ENCODE results near the gene MINK1. TPM values are rescaled to one million over a fixed set of nuclear protein-coding genes. Genes with fewer than 3 reads are reported as not detected.
A peak's percentile ranks its signal among the peaks of the same experiment; 100 is the strongest.

Gene MINK1
- total and polyA plus RNA-seq, 8 donors: 39.6 to 79.3 (median 46.3) TPM

DNA sequence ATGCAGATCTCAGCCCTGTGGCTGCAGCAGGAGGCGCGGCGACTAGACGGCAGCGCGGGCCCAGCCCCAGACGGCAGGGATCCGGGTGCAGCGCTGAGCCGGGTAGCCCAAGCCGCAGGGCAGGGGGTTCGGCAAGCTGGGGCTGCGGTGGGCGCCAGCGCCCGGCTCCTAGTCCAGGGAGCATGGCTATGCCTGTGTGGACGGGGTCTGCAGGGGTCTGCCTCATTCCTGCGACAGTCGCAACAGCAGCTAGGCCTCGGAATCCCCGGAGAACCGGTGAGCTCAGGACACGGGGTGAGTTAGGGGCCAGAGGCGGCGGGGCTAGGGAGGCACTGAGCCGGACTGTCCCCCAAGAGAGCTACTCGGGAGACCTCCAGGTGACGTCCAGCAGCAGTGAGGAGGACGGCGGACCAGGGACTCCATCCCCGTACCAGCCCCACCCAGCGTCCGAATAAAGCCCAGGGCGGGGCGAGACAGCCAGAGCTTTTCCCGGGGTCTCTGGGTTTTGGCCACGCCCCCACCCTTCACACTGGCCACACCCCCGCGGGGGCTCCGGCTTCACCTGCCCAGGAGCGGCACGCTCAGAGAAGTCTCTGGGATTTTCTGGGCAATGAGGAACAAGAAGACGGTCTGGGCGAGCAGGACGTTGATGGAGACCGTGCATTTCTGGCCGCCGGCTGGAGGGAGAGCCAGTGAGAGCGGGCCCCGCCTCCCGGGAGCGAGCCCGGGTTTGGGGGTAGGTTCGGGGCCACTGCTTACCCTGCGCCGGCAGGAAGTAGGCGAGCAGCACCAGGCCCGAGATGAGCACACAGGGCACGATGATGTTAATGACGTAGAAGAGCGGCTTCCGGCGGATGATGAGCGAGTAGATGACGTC, 67.3 kb downstream of the MINK1 start:
- Histone ChIP-seq H3K4me1 (peaks cover 0 to 9% (median 4%) of the 10 kb centered on the region in 3 donors), H3K36me3 (no peaks in the 10 kb centered on the region), H3K27ac (peak overlapping the region in 1 of 4 donors; percentile 74), H3K27me3 (no peaks in the 10 kb centered on the region), H3K9me3 (no peaks in the 10 kb centered on the region), H3K4me3 (peak overlapping the region; percentile 42 to 73 (median 66))
- intact Hi-C loops (cut with DNase I): loop anchor here in 1 of 3 donors (10.0 kb wide), 1 partner anchor 164 kb away; no protein-coding TSS in a partner anchor
- DNase-seq: peak in 3 of 6 donors; percentile 39 to 81 (median 66)
- FAIRE-seq: no peak
- WGBS, 2 donors: 47 to 49% methylated on average over 65 of the region's 65 CpGs
- ATAC-seq: peak in 1 of 4 donors; percentile 1
- TF ChIP-seq, protein P1, sequence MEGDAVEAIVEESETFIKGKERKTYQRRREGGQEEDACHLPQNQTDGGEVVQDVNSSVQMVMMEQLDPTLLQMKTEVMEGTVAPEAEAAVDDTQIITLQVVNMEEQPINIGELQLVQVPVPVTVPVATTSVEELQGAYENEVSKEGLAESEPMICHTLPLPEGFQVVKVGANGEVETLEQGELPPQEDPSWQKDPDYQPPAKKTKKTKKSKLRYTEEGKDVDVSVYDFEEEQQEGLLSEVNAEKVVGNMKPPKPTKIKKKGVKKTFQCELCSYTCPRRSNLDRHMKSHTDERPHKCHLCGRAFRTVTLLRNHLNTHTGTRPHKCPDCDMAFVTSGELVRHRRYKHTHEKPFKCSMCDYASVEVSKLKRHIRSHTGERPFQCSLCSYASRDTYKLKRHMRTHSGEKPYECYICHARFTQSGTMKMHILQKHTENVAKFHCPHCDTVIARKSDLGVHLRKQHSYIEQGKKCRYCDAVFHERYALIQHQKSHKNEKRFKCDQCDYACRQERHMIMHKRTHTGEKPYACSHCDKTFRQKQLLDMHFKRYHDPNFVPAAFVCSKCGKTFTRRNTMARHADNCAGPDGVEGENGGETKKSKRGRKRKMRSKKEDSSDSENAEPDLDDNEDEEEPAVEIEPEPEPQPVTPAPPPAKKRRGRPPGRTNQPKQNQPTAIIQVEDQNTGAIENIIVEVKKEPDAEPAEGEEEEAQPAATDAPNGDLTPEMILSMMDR (IDR thresholded peaks at IDR 0.05): no peak

DNA sequence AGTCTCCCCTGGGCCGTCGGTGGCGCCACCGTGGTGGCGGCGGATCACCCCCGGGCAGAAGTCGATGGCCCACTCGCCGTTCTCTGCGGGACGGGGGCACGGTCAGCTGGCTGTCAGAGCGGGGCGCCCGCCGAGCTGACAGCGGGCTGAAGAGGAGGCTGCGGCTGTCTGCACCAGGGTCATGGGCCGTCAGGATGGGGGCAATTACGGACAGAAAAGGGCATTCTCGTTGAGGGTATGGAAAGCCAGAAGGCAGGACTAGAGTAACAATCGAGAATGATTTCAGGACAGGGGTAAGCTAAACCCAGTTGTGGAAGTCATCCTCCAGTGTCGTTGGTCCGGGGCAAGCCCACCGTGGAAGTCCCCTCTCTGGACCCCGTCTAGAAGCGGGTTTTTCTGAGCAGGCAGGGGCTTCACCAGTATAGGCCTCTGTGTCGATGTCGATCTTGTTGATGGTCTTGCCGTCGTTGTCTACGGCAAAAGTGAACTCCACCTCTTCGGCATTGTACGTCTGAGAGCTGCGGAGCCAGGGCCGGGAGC, 68.0 kb downstream of the MINK1 start:
- Histone ChIP-seq H3K36me3 (no peaks in the 10 kb centered on the region), H3K9me3 (no peaks in the 10 kb centered on the region), H3K27ac (peak overlapping the region in 1 of 4 donors; percentile 74), H3K27me3 (no peaks in the 10 kb centered on the region), H3K4me3 (no peak overlapping the region), H3K4me1 (peaks cover 0 to 9% (median 4%) of the 10 kb centered on the region in 3 donors)
- FAIRE-seq: no peak
- intact Hi-C loops (cut with DNase I): loop anchor here in 1 of 3 donors (10.0 kb wide), 1 partner anchor 164 kb away; no protein-coding TSS in a partner anchor
- 73 to 77% methylated on average over 37 of the region's 37 CpGs for WGBS, 2 donors
- peak in 1 of 6 donors; percentile 32 for DNase-seq
- no peak for ATAC-seq
- TF ChIP-seq, protein P1 (IDR thresholded peaks at IDR 0.05): no peak

DNA sequence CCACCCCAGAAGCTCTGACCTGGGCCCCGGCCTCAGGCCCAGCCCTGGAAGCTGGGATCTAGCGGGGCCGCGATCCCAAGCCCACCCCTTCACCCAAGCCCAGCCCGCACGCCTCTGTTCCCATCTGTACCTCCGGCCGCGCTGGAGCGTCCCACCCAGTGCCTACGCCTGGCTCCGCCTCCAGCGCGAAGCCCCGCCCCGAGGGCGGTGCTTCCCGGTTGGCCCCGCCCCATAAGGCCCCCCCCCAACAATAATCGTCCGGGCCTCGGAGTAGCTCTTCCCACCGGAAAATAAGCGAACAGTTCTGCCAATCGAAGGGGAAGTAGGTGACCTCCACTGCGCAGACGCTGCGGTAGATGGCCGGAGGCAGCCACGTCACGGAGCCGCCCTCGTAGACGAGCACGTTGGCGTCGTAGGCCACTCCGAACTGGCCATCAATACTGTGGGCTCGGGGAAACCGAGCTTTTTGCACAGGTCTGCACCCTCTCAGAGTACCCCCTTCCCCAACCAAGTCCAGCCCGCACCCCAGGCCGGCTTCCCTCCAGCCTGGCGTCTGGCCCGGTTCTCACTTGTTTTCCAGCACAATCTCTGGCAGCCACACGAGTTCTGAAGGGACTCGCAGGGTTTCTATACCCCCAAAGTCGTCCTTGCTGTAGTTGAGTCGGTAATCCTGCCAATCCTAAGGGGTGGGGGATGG, 68.7 kb downstream of the MINK1 start:
- H3K27ac ChIP-seq: peak overlapping the region in 2 of 4 donors; percentile 28 to 74
- WGBS, 2 donors: 56 to 62% methylated on average over 48 of the region's 48 CpGs
- DNase-seq: peak in 4 of 6 donors; percentile 29 to 73 (median 60)
- TF ChIP-seq, protein P1 (IDR thresholded peaks at IDR 0.05): no peak
- H3K27me3 ChIP-seq: no peaks in the 10 kb centered on the region
- peaks cover 0 to 9% (median 4%) of the 10 kb centered on the region in 3 donors for H3K4me1 ChIP-seq
- FAIRE-seq: no peak
- no peaks in the 10 kb centered on the region for H3K36me3 ChIP-seq
- no peak overlapping the region for H3K4me3 ChIP-seq
- ATAC-seq: peak in 1 of 4 donors; percentile 28
- H3K9me3 ChIP-seq: no peaks in the 10 kb centered on the region
- intact Hi-C loops (cut with DNase I): loop anchor here in 1 of 3 donors (10.0 kb wide), 1 partner anchor 163 kb away; no protein-coding TSS in a partner anchor

DNA sequence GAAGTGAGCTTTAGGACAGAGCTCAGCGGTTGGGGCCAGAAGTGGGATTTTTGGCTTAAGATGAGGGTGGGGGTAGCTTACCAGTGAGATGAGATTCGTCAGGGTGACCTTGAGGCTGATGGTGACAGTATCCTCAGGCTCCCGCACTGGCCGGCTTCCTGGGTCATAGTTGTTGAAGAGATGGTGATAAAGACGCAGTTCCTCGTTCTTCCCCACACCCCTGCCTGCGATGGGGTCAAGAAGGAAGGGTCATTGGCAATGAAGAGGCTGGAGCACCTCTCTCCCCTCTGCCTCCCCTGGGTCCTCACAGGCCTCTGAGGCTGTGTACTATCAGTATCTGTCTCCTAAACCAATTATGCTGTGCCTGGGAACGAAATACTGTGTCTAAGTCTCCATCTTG, 69.4 kb downstream of the MINK1 start:
- FAIRE-seq: no peak
- Histone ChIP-seq H3K4me1 (peaks cover 0 to 9% (median 4%) of the 10 kb centered on the region in 3 donors), H3K27ac (peak overlapping the region in 1 of 4 donors; percentile 74), H3K9me3 (no peaks in the 10 kb centered on the region), H3K36me3 (no peaks in the 10 kb centered on the region), H3K4me3 (no peak overlapping the region), H3K27me3 (no peaks in the 10 kb centered on the region)
- TF ChIP-seq, protein P1 (IDR thresholded peaks at IDR 0.05): no peak
- ATAC-seq: no peak
- peak in 2 of 6 donors; percentile 20 to 33 for DNase-seq
- intact Hi-C loops (cut with DNase I): loop anchor here in 1 of 3 donors (10.0 kb wide), 1 partner anchor 162 kb away; no protein-coding TSS in a partner anchor
- 63 to 64% methylated on average over 8 of the region's 8 CpGs for WGBS, 2 donors

Data from pancreas (tissue), 10 donors.